Measurements from ENCODE around the gene ITIH1.

ITIH1 gene

GRCh38 chr3:52817221-52817620 lies 39.8 kb downstream of the ITIH1 start:
- no peak for DNase-seq

- no peak for DNase-seq
Observed at GRCh38 chr3:52817860-52818259, 40.5 kb downstream of the ITIH1 start.

GRCh38 chr3:52819936-52820335 lies 42.5 kb downstream of the ITIH1 start:
- DNase-seq = no peak

GRCh38 chr3:52820736-52821135 lies 43.3 kb downstream of the ITIH1 start:
- DNase-seq = no peak

GRCh38 chr3:52822363-52822762 lies 45.0 kb downstream of the ITIH1 start:
- DNase-seq = no peak

GRCh38 chr3:52824037-52824436 lies 46.6 kb downstream of the ITIH1 start:
- no peak for DNase-seq

- no peak for DNase-seq
Observed at GRCh38 chr3:52827441-52827840, 50.0 kb downstream of the ITIH1 start.

- no peak for DNase-seq
Observed at GRCh38 chr3:52827866-52828376, 50.5 kb downstream of the ITIH1 start.

GRCh38 chr3:52829482-52829881 lies 52.1 kb downstream of the ITIH1 start:
- DNase-seq = no peak

- no peak for DNase-seq
Observed at GRCh38 chr3:52829906-52830463, 52.6 kb downstream of the ITIH1 start.

GRCh38 chr3:52830535-52831258 lies 53.3 kb downstream of the ITIH1 start, which contains the start of gene ITIH4:
ITIH4 (minus strand) TSS chr3:52830672; CDS start chr3:52830642, 30 bp downstream.
- DNase-seq = no peak

- peak; percentile 40 for DNase-seq
Observed at GRCh38 chr3:52831500-52832301, 54.3 kb downstream of the ITIH1 start.

- no peak for DNase-seq
Observed at GRCh38 chr3:52833202-52833601, 55.8 kb downstream of the ITIH1 start.

GRCh38 chr3:52834871-52835501 lies 57.6 kb downstream of the ITIH1 start, which contains the start of gene MUSTN1:
MUSTN1 (minus strand) TSS chr3:52835019; CDS start chr3:52834948, 71 bp downstream.
- DNase-seq = no peak

GRCh38 chr3:52835766-52836470 lies 58.5 kb downstream of the ITIH1 start:
- no peak for DNase-seq

- no peak for DNase-seq
Observed at GRCh38 chr3:52836471-52836845, 59.1 kb downstream of the ITIH1 start.

- no peak for DNase-seq
Observed at GRCh38 chr3:52836986-52837385, 59.6 kb downstream of the ITIH1 start.

- no peak for DNase-seq
Observed at GRCh38 chr3:52838561-52839267, 61.3 kb downstream of the ITIH1 start.

GRCh38 chr3:52839268-52839575 lies 61.8 kb downstream of the ITIH1 start:
- no peak for DNase-seq

GRCh38 chr3:52839892-52840545 lies 62.6 kb downstream of the ITIH1 start:
- DNase-seq = no peak

- no peak for DNase-seq
Observed at GRCh38 chr3:52841211-52841980, 64.0 kb downstream of the ITIH1 start.

Measured in NCI-H524 treated with DMSO at 0.1 percent for 48 hours (cell line).